Ishikawa (cell line): Measurements from ENCODE around the gene ENOX1.

Experiments used
- EGR1 ChIP-seq: IDR thresholded peaks from 2 replicates; pipeline ENCODE4 v1.6.1; 2012
- FOXM1 ChIP-seq: IDR thresholded peaks from 2 replicates; pipeline ENCODE4 v1.6.1; 2012; ENCODE audit warnings: low read depth, borderline replicate concordance
- TAF1 ChIP-seq: IDR thresholded peaks from 2 replicates; pipeline ENCODE4 v1.6.1; 2012; ENCODE audit warnings: low read depth, mild to moderate bottlenecking
- USF1 ChIP-seq: IDR thresholded peaks from 2 replicates; pipeline ENCODE4 v1.6.1; 2012
- TF ChIP-seq, protein P1 (sequence below): IDR thresholded peaks from 2 replicates; pipeline ENCODE4 v1.6.1; 2012; ENCODE audit warnings: low read depth, mild to moderate bottlenecking

DNA sequence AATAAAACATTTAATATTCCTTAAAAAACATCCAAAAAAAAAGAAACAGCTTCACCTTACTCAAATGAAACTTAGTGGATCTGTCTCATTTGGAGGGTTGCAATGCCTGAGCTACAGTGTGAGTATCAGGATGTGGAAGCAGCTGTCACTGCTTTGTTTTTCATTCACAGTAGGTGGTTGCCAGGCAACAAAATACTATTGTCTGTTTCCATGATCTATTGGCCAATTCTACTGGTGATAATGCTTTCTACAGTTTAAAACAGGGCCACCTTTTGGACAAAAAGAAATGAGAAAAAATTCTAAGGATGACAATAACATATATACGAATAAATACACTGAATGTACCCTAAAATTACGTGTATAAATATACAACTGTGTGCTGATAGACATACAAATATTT, 3.0 kb downstream of the ENOX1 start:
- TF ChIP-seq, protein P1, sequence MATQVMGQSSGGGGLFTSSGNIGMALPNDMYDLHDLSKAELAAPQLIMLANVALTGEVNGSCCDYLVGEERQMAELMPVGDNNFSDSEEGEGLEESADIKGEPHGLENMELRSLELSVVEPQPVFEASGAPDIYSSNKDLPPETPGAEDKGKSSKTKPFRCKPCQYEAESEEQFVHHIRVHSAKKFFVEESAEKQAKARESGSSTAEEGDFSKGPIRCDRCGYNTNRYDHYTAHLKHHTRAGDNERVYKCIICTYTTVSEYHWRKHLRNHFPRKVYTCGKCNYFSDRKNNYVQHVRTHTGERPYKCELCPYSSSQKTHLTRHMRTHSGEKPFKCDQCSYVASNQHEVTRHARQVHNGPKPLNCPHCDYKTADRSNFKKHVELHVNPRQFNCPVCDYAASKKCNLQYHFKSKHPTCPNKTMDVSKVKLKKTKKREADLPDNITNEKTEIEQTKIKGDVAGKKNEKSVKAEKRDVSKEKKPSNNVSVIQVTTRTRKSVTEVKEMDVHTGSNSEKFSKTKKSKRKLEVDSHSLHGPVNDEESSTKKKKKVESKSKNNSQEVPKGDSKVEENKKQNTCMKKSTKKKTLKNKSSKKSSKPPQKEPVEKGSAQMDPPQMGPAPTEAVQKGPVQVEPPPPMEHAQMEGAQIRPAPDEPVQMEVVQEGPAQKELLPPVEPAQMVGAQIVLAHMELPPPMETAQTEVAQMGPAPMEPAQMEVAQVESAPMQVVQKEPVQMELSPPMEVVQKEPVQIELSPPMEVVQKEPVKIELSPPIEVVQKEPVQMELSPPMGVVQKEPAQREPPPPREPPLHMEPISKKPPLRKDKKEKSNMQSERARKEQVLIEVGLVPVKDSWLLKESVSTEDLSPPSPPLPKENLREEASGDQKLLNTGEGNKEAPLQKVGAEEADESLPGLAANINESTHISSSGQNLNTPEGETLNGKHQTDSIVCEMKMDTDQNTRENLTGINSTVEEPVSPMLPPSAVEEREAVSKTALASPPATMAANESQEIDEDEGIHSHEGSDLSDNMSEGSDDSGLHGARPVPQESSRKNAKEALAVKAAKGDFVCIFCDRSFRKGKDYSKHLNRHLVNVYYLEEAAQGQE = no peak
- TF ChIP-seq EGR1 (no peak), FOXM1 (no peak), USF1 (no peak), TAF1 (no peak)
